CMK (cell line): ENCODE results near the gene PARP11.

Experiments used
- DNase-seq: peaks from one replicate; pipeline ENCODE4 v3.0.0-alpha.2; 2010; ENCODE audit warnings: low read depth

PARP11 gene

GRCh38 chr12:3770891-3771290, 102.3 kb downstream of the PARP11 start:
- DNase-seq, result no peak

- DNase-seq, result no peak
Measured at GRCh38 chr12:3768911-3769447, 104.2 kb downstream of the PARP11 start.

- DNase-seq, result no peak
Measured at GRCh38 chr12:3761116-3761735, 112.0 kb downstream of the PARP11 start.

- DNase-seq, result no peak
Measured at GRCh38 chr12:3759878-3760277, 113.3 kb downstream of the PARP11 start.
